Measurements from ENCODE around the gene TMEM39A. TPM values are rescaled to one million over a fixed set of nuclear protein-coding genes. Genes with fewer than 3 reads are reported as not detected.

TMEM39A gene
- 10 to 100 TPM; 14.9 to 34.6 (median 20.9) TPM for total RNA-seq
- long read RNA-seq, partial matches to known transcripts = 0 of 2 reads
- long read RNA-seq, other reads (novel, unspliced or antisense) = 1 of 2 reads

- H3K36me3 ChIP-seq = peaks cover 0 to 30% (median 6%) of the 10 kb centered on the region in 4 donors
- intact Hi-C loops (cut with DNase I) = no loop called here
- ATAC-seq (peak; percentile 96 to 98 (median 97)), DNase-seq (peak; percentile 99 to 100 (median 100))
- WGBS (ENCODE audit: insufficient coverage, low coverage, low lambda C conversion rate, missing lambda C conversion rate) = 9% methylated on average over 19 of the region's 51 CpGs
- H3K4me1 ChIP-seq = peaks cover 0 to 28% (median 11%) of the 10 kb centered on the region in 4 donors
- H3K9me3 ChIP-seq = no peaks in the 10 kb centered on the region
- H3K27ac ChIP-seq = peak within 1 kb of the TSS; percentile 73 to 87 (median 84)
- H3K4me3 ChIP-seq = peak within 1 kb of the TSS; percentile 89 to 98 (median 90)
- TF ChIP-seq CTCF (IDR thresholded peaks at IDR 0.05) (peak; percentile 9 to 25 (median 20)), POLR2A (IDR thresholded peaks at IDR 0.05) (peak; percentile 95)
- H3K27me3 ChIP-seq = no peaks in the 10 kb centered on the region
Measured at GRCh38 chr3:119463171-119464169, at the start of gene TMEM39A. Gene TMEM39A (minus strand): TSS chr3:119463615. CDS start chr3:119462074, 1,541 bp downstream.

- TF ChIP-seq CTCF (IDR thresholded peaks at IDR 0.05) (no peak), POLR2A (IDR thresholded peaks at IDR 0.05) (no peak)
- H3K27me3 ChIP-seq = no peaks in the 10 kb centered on the region
- no peak for DNase-seq
- no peaks in the 10 kb centered on the region for H3K4me1 ChIP-seq
- H3K4me3 ChIP-seq = no peak overlapping the region
- intact Hi-C loops (cut with DNase I) = no loop called here
- peaks cover 0 to 56% (median 3%) of the 10 kb centered on the region in 4 donors for H3K36me3 ChIP-seq
- no peaks in the 10 kb centered on the region for H3K9me3 ChIP-seq
- no peak for ATAC-seq
- no peak overlapping the region for H3K27ac ChIP-seq
Measured at GRCh38 chr3:119510690-119511089, 47.3 kb upstream of the TMEM39A start.

GRCh38 chr3:119508172-119508845 is 44.9 kb upstream of the TMEM39A start:
- WGBS (ENCODE audit: insufficient coverage, low coverage, low lambda C conversion rate, missing lambda C conversion rate) = 55% methylated on average over 1 of the region's 1 CpG
- H3K27me3 ChIP-seq = no peaks in the 10 kb centered on the region
- ATAC-seq = no peak
- intact Hi-C loops (cut with DNase I) = no loop called here
- peaks cover 0 to 42% (median 3%) of the 10 kb centered on the region in 4 donors for H3K36me3 ChIP-seq
- H3K4me3 ChIP-seq = no peak overlapping the region
- DNase-seq = no peak
- TF ChIP-seq POLR2A (IDR thresholded peaks at IDR 0.05) (no peak), CTCF (IDR thresholded peaks at IDR 0.05) (no peak)
- H3K4me1 ChIP-seq = no peaks in the 10 kb centered on the region
- H3K9me3 ChIP-seq = no peaks in the 10 kb centered on the region
- no peak overlapping the region for H3K27ac ChIP-seq

- no peak for ATAC-seq
- Histone ChIP-seq H3K4me3 (no peak overlapping the region), H3K27me3 (no peaks in the 10 kb centered on the region), H3K36me3 (peaks cover 0 to 42% (median 3%) of the 10 kb centered on the region in 4 donors), H3K4me1 (no peaks in the 10 kb centered on the region), H3K9me3 (no peaks in the 10 kb centered on the region), H3K27ac (no peak overlapping the region)
- TF ChIP-seq CTCF (IDR thresholded peaks at IDR 0.05) (no peak), POLR2A (IDR thresholded peaks at IDR 0.05) (no peak)
- DNase-seq = no peak
- 93% methylated on average over 2 of the region's 2 CpGs for WGBS (ENCODE audit: insufficient coverage, low coverage, low lambda C conversion rate, missing lambda C conversion rate)
- intact Hi-C loops (cut with DNase I) = no loop called here
Measured at GRCh38 chr3:119507404-119507803, 44.0 kb upstream of the TMEM39A start.
